GM18907 (cell line): ENCODE measurements around the gene SDF2L1.
"Not testable (repeated sequence)": the region's sequence is repeated elsewhere in the genome, so short reads cannot be mapped to it uniquely, and the experiment has no call there.

Source experiments
- ATAC-seq: cut with Tn5 transposase; IDR thresholded peaks from one replicate; pipeline ENCODE4 v1.9.1; 2021; ENCODE audit warnings: mild to moderate bottlenecking, moderate library complexity; ENCODE audit not compliant: unreplicated experiment

SDF2L1 gene, protein sequence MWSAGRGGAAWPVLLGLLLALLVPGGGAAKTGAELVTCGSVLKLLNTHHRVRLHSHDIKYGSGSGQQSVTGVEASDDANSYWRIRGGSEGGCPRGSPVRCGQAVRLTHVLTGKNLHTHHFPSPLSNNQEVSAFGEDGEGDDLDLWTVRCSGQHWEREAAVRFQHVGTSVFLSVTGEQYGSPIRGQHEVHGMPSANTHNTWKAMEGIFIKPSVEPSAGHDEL

DNA sequence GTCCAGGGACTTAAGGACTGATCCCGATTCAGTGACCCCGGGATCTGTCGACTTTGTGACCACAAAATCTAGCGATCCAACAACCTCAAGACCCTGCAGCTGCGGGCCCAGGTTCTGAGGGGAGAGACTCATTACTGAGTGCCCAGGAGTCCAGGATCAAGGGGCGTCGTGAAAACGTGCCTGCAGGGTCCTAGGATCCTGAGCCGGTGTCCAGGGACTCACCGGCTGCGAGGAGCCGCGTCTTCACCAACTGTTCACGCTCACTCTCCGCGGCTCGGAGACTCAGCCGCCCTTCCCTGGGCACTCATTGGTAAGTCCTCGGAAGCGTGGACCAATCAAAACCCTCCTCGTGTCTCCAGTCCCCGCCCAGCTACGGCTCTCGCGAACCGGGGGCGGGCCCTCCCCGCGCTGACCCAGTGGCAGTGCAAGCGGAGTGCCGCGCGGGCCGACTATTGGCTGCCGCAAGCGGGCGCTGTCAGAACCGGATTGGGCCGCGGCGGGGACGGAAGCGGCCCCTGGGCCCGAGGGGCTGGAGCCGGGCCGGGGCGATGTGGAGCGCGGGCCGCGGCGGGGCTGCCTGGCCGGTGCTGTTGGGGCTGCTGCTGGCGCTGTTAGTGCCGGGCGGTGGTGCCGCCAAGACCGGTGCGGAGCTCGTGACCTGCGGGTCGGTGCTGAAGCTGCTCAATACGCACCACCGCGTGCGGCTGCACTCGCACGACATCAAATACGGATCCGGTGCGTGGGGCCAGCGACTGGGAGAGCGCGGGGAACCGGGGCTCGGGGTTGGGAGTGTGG, at the start of gene SDF2L1:
TSS of gene SDF2L1 (plus strand) at position 514 of the 795 bp plus-strand sequence. CDS start at position 549, 35 bp downstream.
- peak; percentile 87 for ATAC-seq

DNA sequence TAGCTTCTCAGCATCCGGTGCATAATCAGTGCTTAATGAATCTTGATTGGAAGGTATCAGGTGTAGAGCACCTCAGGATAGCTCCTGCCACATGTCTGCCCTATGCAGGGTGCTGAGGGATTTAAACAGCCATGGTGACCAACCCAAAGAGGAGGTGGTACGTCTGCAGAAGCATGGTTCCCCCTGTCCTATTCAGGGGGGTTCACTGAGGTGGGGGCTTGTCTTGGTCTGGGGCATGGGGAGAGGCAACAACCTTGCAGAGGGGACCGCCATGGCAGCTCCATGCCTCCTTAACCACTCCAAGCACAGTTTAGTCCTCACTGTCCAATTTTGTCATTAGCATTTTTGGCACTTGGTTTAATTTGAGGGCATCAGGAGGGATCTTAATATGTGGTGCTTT, 49.7 kb upstream of the SDF2L1 start:
- no peak for ATAC-seq

DNA sequence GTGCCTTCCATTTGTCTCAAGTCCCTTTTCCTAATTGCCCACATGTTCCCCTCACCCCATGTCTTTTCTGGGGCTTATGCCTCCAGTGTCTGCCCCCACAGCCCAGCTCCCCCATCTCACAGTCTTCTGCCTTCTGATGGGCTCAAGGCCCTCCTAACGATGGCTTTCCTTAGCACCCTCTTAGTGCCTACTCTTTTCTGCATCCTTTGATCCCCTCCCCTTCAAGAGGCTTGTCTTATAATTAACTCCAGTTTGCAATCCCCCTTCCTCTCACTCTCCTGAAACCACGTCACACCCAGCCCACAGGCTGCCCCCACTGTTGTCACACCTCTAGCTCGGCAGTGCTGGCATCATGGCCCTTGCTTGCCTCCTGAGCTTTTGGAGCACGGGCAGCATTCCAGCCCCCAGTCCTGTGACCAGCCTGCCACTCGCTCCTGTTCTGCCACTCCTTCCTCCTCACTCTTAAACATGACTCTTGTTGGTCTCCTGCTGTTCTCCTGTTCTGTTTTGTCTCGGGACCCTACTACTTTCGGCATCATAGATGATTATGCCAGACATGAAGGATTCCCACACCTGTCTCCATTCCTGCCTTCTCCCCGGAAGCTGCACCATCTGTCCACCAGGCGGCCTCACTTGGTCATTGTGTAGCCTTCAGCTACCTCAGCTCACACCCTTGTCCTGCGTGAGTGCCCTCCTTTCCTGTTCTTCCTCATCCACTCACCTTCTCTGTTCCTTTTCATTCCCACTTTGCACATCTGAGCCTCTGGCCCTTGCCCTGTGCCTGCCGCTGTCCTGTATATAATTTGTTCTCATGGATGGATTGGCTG, 48.5 kb upstream of the SDF2L1 start:
- ATAC-seq = no peak

DNA sequence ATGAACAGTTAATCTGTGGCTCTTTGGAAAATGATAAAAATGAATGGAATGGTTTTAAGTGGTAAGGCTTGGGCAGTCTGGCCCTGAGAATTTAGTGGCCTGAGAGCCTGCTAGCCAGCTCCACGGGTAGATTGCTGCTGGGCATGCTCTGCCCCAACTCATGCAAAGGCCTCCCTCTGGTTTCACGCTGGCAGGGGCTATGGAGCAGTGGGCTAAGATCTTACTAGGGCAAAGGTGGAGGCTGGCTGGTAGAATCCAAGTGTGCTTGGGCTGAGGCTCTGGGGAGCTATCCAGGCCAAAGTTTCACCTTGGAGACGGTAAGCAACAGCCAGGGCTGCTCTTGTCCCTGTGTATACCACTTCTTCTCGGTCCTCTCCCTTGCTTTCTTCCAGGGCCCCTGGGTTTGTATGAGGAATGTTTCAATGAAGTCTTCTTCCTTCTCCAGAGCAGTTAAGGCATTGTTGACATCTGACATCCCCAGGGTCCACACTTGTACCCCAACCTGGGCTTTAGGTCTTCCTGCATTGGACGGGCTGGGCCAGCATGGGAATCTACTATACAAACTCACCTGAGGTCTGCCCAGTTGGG, 47.1 kb upstream of the SDF2L1 start:
- ATAC-seq = no peak

DNA sequence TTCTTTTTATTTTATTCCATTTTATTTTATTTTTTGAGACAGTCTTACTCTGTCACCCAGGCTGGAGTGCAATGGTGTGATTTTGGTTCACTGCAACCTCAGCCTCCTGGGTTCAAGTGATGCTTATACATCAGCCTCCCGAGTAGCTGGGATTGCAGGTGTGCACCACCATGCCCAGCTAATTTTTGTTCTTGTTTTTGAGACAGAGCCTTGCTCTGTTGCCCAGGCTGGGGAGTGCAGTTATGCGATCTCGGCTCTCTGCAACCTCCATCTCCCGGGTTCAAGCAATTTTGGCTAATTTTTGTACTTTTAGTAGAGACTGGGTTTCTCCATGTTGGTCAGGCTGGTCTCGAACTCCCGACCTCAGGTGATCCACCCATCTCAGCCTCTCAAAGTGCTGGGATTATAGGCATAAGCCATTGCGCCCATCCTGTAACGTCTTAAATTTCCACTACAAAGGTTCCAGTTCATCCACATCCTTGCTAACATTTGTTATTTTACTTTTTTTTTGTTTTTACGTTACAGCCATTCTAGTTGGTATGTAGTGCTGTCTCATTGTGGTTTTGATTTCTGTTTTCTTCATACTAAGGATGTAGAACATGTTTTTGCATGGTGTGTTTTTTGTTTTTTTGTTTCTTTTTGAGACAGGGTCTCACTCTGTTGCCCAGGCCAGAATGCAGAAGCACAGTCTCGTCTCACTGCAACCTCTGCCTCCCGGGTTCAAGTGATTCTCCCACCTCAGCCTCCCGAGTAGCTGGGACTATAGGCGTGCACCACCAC, 45.6 kb upstream of the SDF2L1 start:
- ATAC-seq = not testable (repeated sequence)

DNA sequence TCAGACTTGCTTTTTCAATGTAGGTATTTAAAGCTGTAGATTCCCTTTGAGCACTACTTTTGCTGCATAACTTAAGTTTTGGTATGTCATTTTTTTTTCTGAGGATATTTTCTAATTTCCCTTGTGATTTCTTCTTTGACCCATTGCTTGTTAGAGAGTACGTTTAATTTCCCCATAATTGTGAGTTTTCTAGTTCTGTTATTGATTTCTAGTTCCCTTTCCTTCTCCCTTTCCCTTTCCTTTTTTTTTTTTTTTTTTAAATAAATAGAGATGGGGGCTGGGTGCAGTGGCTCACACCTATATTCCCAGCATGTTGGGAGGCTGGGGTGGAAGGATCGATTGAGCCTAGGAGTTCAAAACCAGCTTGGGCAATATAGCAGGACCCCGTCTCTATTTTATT, 43.8 kb upstream of the SDF2L1 start:
- no peak for ATAC-seq

DNA sequence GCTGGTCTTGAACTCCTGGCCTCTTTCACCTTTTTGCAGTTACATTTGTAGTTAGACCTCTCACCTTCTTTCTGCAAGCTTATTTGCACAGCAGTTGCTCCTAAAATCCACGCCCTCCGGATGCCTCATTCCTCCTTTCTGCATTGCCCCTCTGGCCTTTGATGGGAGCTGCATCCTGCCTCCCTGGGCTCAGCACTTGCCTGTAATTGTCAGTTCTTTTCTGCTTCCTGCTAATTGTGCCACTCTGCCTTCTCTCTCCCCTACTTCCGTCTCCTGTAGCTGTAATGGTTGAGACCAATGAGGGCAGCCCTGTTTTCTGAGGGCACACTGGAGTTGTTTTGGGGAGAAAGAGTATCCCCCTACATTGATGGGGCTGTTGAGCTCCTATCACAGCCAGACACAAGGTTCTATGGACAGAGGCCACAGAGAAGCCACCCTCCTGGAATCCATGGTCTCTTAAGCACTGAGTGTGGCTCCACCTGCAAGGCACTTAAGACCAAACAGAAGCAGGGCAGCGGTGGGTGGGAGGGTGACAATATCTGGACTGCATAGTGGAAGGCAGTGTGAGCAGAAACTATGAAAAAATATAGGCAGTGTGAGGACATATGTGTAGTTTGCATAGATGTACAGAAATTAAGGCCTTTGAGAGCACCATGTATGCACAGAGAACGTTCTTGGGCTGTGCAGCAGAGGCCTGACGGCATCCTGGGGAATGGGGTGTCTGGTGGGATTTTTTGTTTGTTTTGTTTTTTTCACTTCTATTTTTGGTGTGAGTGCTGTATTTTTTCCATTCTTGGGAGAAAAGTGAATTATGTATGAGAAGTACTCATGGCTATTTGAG, 42.8 kb upstream of the SDF2L1 start:
- ATAC-seq = no peak

DNA sequence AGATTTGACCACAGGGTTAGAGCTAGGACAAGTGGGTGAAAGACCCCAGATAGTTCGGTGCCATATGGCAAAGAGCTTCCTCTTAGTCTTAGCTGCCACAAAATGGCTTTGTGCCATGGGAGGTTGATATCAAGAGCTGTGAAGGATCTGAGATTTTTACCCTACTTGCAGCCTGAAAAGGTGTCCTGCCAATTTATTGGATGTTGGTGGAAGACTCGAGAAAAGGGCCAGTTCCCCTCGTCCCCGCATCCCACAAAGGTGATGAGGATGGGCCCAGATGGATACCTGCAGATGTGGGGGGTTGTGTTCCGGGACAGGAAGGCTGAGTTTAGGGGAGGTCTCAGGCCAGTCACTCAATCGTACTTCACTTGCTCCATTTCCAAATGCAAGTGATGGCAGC, 39.5 kb upstream of the SDF2L1 start:
- ATAC-seq = no peak

DNA sequence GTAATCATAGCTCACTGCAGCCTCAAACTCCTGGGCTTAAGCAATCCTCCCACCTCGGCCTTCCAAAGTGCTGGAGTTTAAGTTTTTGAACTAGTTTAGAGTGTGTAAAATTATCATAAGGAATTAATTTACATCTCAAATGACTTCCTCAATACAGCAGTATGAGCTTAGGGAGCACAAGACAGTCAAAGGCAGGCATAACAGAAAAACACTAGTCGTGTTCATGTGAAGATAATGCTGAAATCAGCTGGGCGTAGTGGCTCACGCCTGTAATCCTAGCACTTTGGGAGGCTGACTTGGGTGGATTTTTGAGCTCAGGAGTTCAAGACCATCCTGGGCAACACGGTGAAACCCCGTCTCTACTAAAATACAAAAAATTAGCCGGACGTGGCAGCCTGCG, 38.1 kb upstream of the SDF2L1 start:
- ATAC-seq = no peak

DNA sequence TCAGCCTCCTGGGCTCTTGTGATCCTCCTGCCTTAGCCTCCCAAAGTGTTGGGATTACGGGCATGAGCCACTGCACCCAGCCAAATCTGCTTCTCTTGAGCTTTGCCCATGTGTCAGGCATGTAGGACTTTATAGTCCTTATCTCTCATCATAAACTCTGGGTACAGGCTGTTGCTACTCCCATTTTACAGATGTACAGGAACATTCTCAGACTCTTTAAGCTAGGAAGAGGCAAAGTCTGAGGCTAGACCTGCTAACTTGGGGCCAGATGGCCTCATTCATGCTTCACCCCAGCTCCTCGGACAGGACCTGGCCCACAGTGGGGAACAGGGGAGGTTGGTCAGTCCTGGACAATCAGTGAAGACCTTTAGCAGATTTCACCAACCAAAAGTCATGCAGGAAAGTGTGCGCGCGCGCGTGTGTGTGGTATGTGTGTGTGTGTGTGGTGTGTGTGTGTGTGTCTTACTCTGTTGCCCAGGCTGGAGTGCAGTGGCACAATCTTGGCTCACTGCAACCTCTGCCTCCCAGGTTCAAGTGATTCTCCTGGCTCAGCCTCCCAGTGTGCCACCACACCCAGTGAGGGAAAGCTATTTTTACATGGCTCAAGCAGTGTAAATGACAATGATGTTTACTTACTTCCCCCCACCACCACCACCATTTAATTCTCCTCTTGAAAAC, 36.1 kb upstream of the SDF2L1 start:
- no peak for ATAC-seq

DNA sequence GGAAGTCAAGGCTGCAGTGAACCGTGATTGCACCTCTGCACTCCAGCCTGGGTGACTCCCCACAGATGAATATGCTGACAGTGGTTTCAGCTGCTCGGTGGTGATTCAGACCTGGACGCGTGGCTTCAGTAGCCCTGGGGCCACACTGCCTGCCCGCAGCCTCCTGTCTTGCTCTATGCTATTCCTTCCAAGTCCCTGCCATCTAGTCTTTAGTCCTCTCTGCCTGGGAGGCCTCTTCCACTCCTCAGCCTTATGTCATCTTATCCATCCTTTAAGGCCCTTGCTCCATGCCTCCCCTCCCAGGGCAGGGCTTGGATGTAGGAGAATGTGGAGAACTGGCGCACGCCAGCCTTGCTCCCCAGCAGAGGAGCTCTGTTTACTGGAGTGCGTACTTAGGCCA, 35.3 kb upstream of the SDF2L1 start:
- ATAC-seq = no peak

DNA sequence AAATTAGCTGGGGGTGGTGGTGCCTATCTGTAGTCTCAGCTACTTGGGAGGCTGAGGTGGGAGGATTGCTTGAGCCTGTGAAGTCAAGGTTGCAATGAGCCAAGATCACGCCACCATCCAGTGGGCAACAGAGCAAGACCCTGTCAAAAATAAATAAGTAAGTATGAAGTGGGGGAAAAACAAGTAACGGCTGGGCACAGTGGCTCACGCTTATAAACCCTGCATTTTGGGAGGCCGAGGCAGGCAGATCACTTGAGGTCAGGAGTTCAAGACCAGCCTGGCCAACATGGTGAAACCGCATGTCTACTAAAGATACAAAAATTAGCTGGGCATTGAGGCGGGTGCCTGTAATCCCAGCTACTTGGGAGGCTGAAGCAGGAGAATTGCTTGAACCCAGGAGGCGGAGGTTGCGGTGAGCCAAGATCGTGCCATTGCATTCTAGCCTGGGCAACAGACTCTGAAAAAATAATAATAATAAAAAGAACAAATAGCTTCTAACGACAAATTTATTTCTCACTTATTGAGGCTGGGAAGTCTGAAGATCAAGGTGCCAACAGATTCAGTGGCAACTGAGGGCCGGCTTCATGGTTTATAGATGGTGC, 32.4 kb upstream of the SDF2L1 start:
- ATAC-seq = not testable (repeated sequence)

DNA sequence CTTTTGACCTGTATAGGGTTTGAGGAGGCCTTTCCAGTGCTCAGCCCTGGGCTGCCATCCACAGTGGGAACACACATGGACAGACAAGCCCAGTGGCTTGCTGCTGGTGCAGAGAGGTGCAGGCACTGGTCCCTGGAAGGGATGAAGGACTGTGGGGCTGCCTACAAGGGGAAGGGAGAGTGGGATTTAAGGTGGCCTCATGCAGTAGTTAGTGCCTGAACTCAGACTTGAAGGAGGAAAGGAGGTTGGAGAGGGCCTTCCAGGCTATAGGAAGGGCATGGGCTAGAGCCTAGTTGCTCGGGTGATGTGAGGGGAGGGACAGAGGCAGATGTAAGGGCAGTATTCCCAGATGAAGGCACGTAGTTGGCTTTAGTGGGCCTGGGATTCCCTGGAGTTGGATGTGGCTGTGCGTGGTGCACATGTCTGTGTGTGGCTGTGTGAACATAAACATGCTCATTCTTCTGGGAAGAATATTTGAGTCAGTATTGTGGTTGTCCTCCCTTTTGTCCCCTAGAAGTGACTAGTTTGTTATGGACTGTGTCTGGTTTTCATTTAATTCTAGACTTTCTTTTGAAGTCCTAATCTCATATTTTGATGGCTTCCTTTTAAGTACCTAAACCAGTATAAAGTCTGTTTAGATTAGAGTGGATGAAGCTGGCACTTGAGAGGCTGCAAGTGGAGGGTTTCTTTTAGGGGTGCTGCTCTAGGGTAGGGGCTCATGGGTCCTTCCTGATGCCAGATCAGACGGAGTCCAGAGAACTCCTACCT, 30.7 kb upstream of the SDF2L1 start:
- no peak for ATAC-seq

DNA sequence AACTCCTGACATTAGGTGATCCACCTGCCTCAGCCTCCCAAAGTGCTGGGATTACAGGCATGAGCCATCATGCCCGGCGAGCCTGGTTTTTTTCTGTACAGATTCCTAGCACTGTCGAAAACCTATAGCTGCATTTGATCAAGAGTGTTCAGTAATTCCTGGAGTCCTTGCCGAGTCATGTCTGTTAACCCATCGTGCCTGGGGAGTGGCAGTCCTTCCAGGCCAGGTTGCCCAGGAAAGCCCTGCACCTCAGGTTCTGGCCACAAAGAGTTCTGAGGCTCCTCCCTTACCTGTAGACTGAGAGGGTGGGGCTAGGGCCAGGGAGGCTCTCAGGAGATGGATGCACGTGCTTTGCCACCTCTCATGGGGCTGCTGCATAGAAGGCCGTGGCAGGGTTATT, 29.2 kb upstream of the SDF2L1 start:
- no peak for ATAC-seq

DNA sequence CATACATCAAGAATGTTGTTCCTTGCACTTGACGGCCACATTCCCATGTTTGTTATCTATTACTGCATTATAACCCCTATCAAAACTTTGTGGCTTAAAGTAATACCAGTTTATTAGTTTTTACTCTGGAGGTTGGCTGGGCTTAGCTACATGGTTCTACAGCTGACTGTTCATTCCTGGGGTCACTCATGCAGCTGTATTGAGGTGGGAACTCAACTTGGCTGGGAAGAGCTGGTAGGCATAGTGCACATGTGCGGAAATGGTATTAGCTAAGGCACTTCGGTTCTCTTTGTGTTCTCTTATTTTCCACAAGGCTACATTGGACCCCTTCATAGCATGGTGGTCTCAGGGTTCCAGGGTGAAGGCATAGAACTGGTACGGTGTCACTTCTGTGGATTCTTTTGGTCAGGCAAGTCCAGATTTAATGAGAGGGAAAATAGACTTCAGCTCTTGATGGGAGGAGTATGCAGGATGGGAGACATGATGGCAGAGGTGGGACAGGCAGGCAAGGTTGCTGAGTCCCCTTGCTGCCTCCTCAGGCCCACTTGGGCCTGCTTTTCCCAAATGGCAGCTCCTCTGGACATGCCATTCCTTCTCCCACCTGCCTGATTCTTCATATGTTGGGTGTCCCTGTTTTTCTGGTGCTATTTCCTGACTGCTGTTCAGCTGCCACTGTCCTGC, 28.4 kb upstream of the SDF2L1 start:
- ATAC-seq = no peak

DNA sequence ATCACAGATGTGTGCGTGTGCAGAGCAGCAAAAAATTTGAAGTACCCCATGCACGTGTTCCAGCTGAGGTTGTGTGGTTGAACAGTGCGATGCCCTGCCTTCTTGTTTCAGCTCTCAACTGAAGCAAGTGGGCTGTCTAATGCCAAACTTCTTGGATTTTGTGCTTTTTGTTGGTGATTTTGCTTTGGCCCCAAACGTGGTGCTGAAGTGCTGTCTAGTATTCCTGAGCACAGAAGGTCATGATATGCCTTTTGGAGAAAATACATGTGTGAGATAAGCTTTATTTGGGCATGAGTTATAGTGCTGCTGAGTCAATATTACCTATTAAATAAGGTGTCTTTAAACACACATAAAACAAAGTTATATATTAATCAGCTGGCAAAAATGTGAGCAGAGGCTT, 26.4 kb upstream of the SDF2L1 start:
- no peak for ATAC-seq

DNA sequence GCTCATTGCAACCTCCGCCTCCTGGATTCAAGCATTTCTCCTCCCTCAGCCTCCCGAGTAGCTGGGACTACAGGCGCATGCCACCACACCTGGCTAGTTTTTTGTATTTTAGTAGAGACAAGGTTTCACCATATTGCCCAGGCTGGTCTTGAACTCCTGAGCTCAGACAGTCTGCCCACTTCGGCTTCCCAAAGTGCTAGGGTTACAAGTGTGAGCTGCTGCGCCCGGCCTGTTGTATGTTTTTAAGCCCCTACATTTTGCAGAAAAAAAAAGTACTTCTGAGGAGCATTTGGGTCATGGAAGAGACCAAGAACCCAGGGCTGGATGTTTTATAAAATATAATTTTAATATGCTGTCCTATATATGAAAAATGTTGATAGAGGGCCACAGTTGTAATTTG, 24.8 kb upstream of the SDF2L1 start:
- not testable (repeated sequence) for ATAC-seq
